ENCODE measurements around the gene OTULINL.

OTULINL gene

DNA sequence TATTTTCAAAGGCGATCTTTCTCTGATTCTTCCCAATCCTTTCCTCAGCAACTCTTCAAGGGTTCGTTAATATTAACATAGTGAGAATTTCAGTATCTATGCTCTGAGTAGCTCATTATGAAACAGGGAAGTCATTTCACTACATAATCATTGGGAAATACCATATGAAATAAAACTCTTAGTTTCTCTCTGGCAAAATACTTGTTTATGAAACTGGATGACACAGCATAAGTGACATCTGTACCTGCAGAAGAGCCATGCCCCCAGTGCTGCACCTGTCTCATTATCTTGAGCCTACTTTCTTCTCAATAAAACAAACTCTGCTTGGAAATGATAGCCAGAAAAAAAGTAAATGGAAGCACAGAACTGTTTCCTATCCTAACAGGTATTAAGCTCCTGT is 49.1 kb downstream of the OTULINL start:
- no CpG with 5 or more reads among the region's 2 CpGs for WGBS
- Histone ChIP-seq H3K4me3 (ENCODE audit: insufficient read depth in 1 of 2, low read depth in 1 of 2, low read length in 2 of 2) (no peak overlapping the region), H2BK12ac (ENCODE audit: low read length in 2 of 2) (no peak overlapping the region), H3K9ac (ENCODE audit: low read length) (no peak overlapping the region), H3K27me3 (ENCODE audit: control insufficient read depth in 1 of 2, insufficient read depth in 1 of 2, low read length in 2 of 2) (peaks cover 0 to 4% of the 10 kb centered on the region in 2 experiments), H2BK5ac (ENCODE audit: low read depth, low read length, poor library complexity, severe bottlenecking) (no peak overlapping the region), H4K91ac (ENCODE audit: low read length) (no peak overlapping the region), H3K4ac (ENCODE audit: low read depth in 1 of 2, low read length in 2 of 2) (no peak overlapping the region), H2BK120ac (ENCODE audit: low read depth, low read length) (no peak overlapping the region), H3K9me3 (ENCODE audit: control insufficient read depth, low read length) (no peaks in the 10 kb centered on the region), H2BK15ac (ENCODE audit: low read depth, poor library complexity, severe bottlenecking) (no peak overlapping the region), H3K4me2 (ENCODE audit: low read length, poor library complexity, severe bottlenecking) (no peak overlapping the region), H3K79me1 (replicated peaks; ENCODE audit: low read length, poor library complexity, severe bottlenecking) (no peaks in the 10 kb centered on the region), H3K18ac (ENCODE audit: low read depth in 1 of 2, low read length in 2 of 2) (no peak overlapping the region), H3K14ac (ENCODE audit: low read length in 2 of 2) (no peak overlapping the region), H3K27ac (ENCODE audit: low read length, poor library complexity, severe bottlenecking) (no peak overlapping the region), H3K36me3 (ENCODE audit: control insufficient read depth in 1 of 2, insufficient read depth in 2 of 2, low read depth in 1 of 2, low read length in 2 of 2) (no peaks in the 10 kb centered on the region), H4K8ac (ENCODE audit: low read length) (no peak overlapping the region), H3K4me1 (ENCODE audit: control insufficient read depth, insufficient read depth, low read depth, low read length) (no peaks in the 10 kb centered on the region), H3K23ac (ENCODE audit: low read length in 2 of 2) (no peak overlapping the region), H2AK5ac (ENCODE audit: low read length, severe bottlenecking) (no peak overlapping the region), H2AFZ (ENCODE audit: low read depth, low read length) (no peak overlapping the region)
- no peak for DNase-seq

DNA sequence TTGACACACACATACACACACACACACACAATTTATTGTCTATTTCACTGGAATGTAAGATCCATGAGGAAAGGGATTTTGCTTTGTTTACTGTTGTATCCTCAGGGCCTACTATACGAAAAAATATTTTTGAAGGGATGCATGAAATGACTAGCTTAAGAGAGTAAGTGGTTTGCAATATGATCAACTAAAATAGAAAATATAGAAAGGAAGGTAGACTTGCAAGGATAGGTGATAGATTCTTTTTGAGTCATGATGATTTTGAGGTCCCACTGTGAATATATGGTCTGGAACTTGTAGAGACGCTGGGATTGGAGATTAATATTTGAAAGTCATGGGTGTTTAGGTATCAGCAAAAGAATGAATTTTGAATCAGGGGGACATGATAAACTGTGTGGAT is 54.1 kb downstream of the OTULINL start:
- H3K36me3 ChIP-seq (ENCODE audit: control insufficient read depth in 1 of 2, insufficient read depth in 2 of 2, low read depth in 1 of 2, low read length in 2 of 2), result no peaks in the 10 kb centered on the region
- H2AK5ac ChIP-seq (ENCODE audit: low read length, severe bottlenecking), result no peak overlapping the region
- H2BK12ac ChIP-seq (ENCODE audit: low read length in 2 of 2), result no peak overlapping the region
- H2BK5ac ChIP-seq (ENCODE audit: low read depth, low read length, poor library complexity, severe bottlenecking), result no peak overlapping the region
- H4K91ac ChIP-seq (ENCODE audit: low read length), result no peak overlapping the region
- H3K27ac ChIP-seq (ENCODE audit: low read length, poor library complexity, severe bottlenecking), result no peak overlapping the region
- H3K14ac ChIP-seq (ENCODE audit: low read length in 2 of 2), result no peak overlapping the region
- H4K8ac ChIP-seq (ENCODE audit: low read length), result no peak overlapping the region
- H2BK120ac ChIP-seq (ENCODE audit: low read depth, low read length), result no peak overlapping the region
- no peak overlapping the region for H3K18ac ChIP-seq (ENCODE audit: low read depth in 1 of 2, low read length in 2 of 2)
- no peaks in the 10 kb centered on the region for H3K4me1 ChIP-seq (ENCODE audit: control insufficient read depth, insufficient read depth, low read depth, low read length)
- no peaks in the 10 kb centered on the region for H3K9me3 ChIP-seq (ENCODE audit: control insufficient read depth, low read length)
- H3K23ac ChIP-seq (ENCODE audit: low read length in 2 of 2), result no peak overlapping the region
- H3K9ac ChIP-seq (ENCODE audit: low read length), result no peak overlapping the region
- H2BK15ac ChIP-seq (ENCODE audit: low read depth, poor library complexity, severe bottlenecking), result no peak overlapping the region
- 89% methylated on average over 2 of the region's 2 CpGs for WGBS
- no peak overlapping the region for H3K4me3 ChIP-seq (ENCODE audit: insufficient read depth in 1 of 2, low read depth in 1 of 2, low read length in 2 of 2)
- no peak overlapping the region for H2AFZ ChIP-seq (ENCODE audit: low read depth, low read length)
- peaks cover 19 to 31% of the 10 kb centered on the region in 2 experiments for H3K27me3 ChIP-seq (ENCODE audit: control insufficient read depth in 1 of 2, insufficient read depth in 1 of 2, low read length in 2 of 2)
- H3K79me1 ChIP-seq (replicated peaks; ENCODE audit: low read length, poor library complexity, severe bottlenecking), result no peaks in the 10 kb centered on the region
- no peak overlapping the region for H3K4ac ChIP-seq (ENCODE audit: low read depth in 1 of 2, low read length in 2 of 2)
- H3K4me2 ChIP-seq (ENCODE audit: low read length, poor library complexity, severe bottlenecking), result no peak overlapping the region
- no peak for DNase-seq

DNA sequence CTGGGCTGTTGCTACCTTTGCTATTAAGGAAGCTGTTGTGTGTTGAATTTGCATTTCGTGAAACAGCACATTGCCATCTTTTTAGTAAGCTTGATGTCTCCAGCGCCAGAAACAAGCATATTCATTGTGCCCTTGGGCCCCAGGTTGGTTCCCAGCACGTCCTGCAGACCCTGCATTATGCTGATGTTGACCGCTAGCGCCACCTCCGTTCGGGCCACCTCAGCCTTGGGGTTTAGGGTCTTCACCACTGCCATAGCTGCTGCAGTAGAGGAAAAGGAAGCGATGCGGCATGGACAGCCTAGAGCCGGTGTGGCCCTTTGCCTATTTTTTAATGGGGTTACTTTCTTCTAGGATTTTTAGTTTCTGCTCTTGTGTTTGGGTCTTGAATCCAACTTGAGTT is 59.2 kb downstream of the OTULINL start:
- Histone ChIP-seq H2BK5ac (ENCODE audit: low read depth, low read length, poor library complexity, severe bottlenecking) (no peak overlapping the region), H3K9ac (ENCODE audit: low read length) (no peak overlapping the region), H3K27ac (ENCODE audit: low read length, poor library complexity, severe bottlenecking) (no peak overlapping the region), H2BK15ac (ENCODE audit: low read depth, poor library complexity, severe bottlenecking) (no peak overlapping the region), H3K4me1 (ENCODE audit: control insufficient read depth, insufficient read depth, low read depth, low read length) (no peaks in the 10 kb centered on the region), H3K4me2 (ENCODE audit: low read length, poor library complexity, severe bottlenecking) (no peak overlapping the region), H4K91ac (ENCODE audit: low read length) (no peak overlapping the region), H2BK120ac (ENCODE audit: low read depth, low read length) (no peak overlapping the region), H3K4me3 (ENCODE audit: insufficient read depth in 1 of 2, low read depth in 1 of 2, low read length in 2 of 2) (no peak overlapping the region), H3K18ac (ENCODE audit: low read depth in 1 of 2, low read length in 2 of 2) (no peak overlapping the region), H3K79me1 (replicated peaks; ENCODE audit: low read length, poor library complexity, severe bottlenecking) (no peaks in the 10 kb centered on the region), H3K14ac (ENCODE audit: low read length in 2 of 2) (no peak overlapping the region), H2AK5ac (ENCODE audit: low read length, severe bottlenecking) (no peak overlapping the region), H4K8ac (ENCODE audit: low read length) (no peak overlapping the region), H3K36me3 (ENCODE audit: control insufficient read depth in 1 of 2, insufficient read depth in 2 of 2, low read depth in 1 of 2, low read length in 2 of 2) (no peaks in the 10 kb centered on the region), H2BK12ac (ENCODE audit: low read length in 2 of 2) (no peak overlapping the region), H2AFZ (ENCODE audit: low read depth, low read length) (no peak overlapping the region), H3K23ac (ENCODE audit: low read length in 2 of 2) (no peak overlapping the region), H3K9me3 (ENCODE audit: control insufficient read depth, low read length) (no peaks in the 10 kb centered on the region), H3K4ac (ENCODE audit: low read depth in 1 of 2, low read length in 2 of 2) (no peak overlapping the region), H3K27me3 (ENCODE audit: control insufficient read depth in 1 of 2, insufficient read depth in 1 of 2, low read length in 2 of 2) (peaks cover 28 to 44% of the 10 kb centered on the region in 2 experiments)
- WGBS, result 68% methylated on average over 10 of the region's 10 CpGs
- no peak for DNase-seq

DNA sequence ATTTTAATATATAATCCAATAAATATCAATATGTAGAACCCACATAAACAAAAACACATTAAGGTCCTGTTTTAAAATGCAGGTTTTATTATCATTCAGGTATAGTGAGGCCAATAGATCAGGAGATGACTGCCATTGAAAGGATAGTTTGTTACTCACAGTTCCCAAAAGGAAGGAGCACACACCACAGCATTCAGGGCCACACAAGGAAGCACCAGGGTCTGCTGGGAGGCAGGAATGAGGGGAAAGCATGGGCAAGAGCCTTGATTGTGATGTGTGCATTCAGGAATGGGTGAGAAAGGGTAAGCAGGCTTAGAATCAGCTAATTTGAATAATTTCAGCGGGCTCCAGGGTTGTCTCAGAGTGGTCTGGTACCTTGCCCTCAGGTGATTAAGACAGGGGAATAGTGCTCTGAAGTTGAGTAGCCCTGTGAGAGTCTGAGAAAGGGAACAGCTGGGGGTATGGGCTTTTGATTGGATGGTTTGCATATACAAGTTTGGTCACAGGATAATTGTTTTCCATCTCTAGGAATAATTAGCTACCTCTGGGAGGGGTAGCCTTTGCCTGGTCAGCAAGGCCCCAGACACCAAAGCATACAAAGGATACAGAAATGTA is 63.1 kb downstream of the OTULINL start:
- no peaks in the 10 kb centered on the region for H3K4me1 ChIP-seq (ENCODE audit: control insufficient read depth, insufficient read depth, low read depth, low read length)
- no peak overlapping the region for H4K91ac ChIP-seq (ENCODE audit: low read length)
- no peak overlapping the region for H2AK5ac ChIP-seq (ENCODE audit: low read length, severe bottlenecking)
- H2BK12ac ChIP-seq (ENCODE audit: low read length in 2 of 2), result no peak overlapping the region
- H3K23ac ChIP-seq (ENCODE audit: low read length in 2 of 2), result no peak overlapping the region
- no peak overlapping the region for H2BK5ac ChIP-seq (ENCODE audit: low read depth, low read length, poor library complexity, severe bottlenecking)
- no peak overlapping the region for H2BK15ac ChIP-seq (ENCODE audit: low read depth, poor library complexity, severe bottlenecking)
- no peak overlapping the region for H2AFZ ChIP-seq (ENCODE audit: low read depth, low read length)
- no peak overlapping the region for H3K9ac ChIP-seq (ENCODE audit: low read length)
- no peak overlapping the region for H3K4me2 ChIP-seq (ENCODE audit: low read length, poor library complexity, severe bottlenecking)
- WGBS, result 63% methylated on average over 1 of the region's 1 CpG
- H3K4ac ChIP-seq (ENCODE audit: low read depth in 1 of 2, low read length in 2 of 2), result no peak overlapping the region
- no peak overlapping the region for H3K4me3 ChIP-seq (ENCODE audit: insufficient read depth in 1 of 2, low read depth in 1 of 2, low read length in 2 of 2)
- no peak overlapping the region for H3K14ac ChIP-seq (ENCODE audit: low read length in 2 of 2)
- H3K9me3 ChIP-seq (ENCODE audit: control insufficient read depth, low read length), result no peaks in the 10 kb centered on the region
- H4K8ac ChIP-seq (ENCODE audit: low read length), result no peak overlapping the region
- H3K79me1 ChIP-seq (replicated peaks; ENCODE audit: low read length, poor library complexity, severe bottlenecking), result no peaks in the 10 kb centered on the region
- H3K18ac ChIP-seq (ENCODE audit: low read depth in 1 of 2, low read length in 2 of 2), result no peak overlapping the region
- H2BK120ac ChIP-seq (ENCODE audit: low read depth, low read length), result no peak overlapping the region
- H3K27ac ChIP-seq (ENCODE audit: low read length, poor library complexity, severe bottlenecking), result no peak overlapping the region
- peaks cover 30 to 32% of the 10 kb centered on the region in 2 experiments for H3K27me3 ChIP-seq (ENCODE audit: control insufficient read depth in 1 of 2, insufficient read depth in 1 of 2, low read length in 2 of 2)
- no peaks in the 10 kb centered on the region for H3K36me3 ChIP-seq (ENCODE audit: control insufficient read depth in 1 of 2, insufficient read depth in 2 of 2, low read depth in 1 of 2, low read length in 2 of 2)
- DNase-seq, result no peak
